NCI-H2081 (cell line): ENCODE results near the gene GALT.
A peak's percentile ranks its signal among the peaks of the same experiment; 100 is the strongest.

Experiments used
- DNase-seq, 2 experiments: peaks; one replicate each; lab custom pipeline; 2025; lab: John Stamatoyannopoulos, UW

GALT gene

DNA sequence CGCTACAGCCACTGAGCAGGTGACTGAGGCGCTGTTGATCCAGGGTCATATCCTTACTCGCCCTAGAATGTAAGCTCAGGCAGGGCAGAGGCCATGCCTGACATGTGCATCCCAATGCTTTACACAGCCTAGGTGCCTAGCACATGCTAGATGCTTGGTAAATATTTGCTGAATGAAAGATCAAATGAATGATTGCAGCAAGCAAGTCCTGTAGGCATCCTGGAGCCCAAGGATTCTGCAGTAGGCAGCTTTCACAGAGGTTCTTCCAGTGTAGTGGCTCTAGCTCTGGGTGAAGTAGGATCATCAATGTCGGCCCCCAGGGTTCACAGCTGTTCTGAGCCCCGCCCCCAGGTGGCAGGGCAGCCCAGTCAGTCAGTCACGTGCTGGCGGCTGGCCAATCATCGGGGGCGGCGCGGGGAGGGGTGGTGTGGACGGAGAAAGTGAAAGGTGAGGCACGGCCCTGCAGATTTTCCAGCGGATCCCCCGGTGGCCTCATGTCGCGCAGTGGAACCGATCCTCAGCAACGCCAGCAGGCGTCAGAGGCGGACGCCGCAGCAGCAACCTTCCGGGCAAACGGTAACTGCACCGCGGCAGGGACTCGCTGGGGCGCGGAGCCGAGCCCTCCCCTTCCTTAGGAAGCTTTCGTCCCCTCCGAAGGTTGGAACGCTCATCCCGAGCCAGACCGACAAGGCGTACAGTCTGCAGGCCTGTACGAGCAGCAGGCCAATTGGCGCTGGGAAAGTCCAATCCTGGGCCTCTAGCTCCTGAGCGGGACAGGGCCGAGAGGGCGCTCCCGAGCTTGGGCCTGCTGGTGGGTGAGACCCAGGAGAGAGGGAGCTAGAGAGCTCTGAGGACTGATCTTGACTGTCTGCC, at the start of gene GALT:
GALT (plus strand) TSS at position 465 of the 873 bp plus-strand sequence; CDS start at position 495, 30 bp downstream.
- DNase-seq, result peak; percentile 90 to 92

DNA sequence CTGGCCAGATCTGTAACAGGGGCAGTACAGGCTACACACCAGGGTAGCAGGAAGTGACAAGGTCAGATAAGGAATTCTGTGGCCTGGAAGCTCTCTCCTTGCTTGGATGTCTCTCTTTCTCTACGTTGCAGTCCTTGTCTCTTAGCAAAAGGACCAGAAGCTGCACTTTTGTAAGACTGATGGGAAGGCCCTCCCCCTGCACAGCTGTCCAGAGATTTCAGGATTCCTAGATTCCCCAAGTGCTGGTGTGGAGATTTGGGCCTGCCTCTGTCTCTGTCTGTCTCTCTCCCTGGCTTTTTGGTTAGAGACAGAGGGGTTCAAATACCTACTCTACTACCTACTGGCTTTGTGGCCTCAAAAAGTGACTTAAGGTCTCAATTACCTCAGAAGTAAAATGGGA, 46.9 kb upstream of the GALT start:
- no peak for DNase-seq

DNA sequence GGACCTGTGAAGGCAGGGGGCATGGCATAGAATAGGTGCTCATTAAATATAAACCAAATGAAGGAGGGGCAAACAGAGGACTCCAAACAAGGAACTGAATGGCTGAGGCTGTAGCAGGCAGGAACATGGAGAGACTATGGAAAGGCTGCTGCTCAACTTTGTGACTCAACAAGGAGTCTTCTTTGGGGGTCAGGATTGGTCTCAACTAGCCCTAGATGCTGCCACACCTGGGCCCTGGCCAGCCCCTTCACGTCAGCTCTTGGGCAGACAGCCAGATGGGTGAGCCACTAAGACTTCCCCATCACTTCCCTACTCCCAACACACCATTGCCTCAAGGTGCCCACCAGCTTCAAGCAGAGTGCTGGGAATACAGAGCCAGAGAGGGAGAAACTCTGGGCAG, 45.6 kb upstream of the GALT start:
- no peak for DNase-seq

DNA sequence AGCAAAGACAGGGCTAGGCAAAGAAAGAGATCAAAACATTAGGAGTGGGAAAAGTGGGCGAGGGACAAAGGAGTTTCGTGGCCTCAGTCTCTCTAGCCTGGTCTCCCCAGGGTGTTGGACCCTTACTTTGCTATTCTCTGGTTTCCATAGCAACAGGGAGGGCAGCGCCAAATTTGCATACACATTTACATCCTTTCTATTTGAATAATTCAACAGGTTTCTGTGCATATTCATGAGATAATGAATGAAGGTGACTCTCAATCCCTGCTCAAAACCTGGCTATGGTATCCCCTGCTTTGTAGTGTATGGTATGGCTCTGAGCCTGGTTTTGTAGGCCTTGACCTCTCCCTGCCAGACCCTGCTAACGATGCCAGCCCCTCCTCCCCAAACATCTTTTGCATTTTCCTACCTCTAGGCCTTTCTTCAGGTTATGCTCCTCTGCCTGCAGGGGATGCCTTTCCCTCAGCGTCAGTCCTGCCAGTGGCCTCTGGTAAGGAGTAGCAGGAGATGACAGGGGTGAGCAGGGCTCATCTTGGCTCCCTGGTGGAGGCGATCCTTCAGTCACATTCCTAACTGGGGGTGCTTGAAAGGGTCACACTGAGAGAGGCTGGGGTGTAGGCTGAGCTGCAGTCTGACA, 44.4 kb upstream of the GALT start:
- DNase-seq, result no peak

DNA sequence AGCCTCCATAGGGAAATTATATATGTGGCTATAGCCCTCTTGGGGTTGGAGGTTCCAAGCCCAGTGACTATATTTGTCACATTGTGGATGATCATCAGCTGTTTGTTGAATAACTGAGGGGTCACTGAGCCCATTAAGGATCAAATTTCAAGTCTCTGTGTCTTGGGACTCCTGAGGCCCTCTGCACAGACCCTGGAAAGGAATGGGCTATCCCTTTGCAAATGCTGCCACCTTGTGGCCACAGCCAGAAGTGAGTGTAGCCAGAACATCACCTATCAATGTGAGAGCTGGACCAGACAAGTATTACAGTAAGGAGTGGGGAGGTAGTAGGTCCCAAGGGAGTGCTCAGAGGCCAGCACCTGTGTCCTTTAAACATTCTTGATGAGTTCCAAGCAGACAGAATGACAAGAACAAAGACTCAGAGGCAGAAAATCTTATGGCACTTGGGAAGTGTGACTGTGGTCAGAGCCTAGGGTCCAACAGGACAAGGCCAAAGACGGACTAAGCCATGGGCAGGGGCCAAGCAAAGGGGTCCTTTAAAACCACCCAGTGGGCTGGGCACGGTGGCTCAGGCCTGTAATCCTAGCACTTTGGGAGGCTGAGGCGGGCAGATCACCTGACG, 42.8 kb upstream of the GALT start:
- DNase-seq, result peak; percentile 74 to 83

DNA sequence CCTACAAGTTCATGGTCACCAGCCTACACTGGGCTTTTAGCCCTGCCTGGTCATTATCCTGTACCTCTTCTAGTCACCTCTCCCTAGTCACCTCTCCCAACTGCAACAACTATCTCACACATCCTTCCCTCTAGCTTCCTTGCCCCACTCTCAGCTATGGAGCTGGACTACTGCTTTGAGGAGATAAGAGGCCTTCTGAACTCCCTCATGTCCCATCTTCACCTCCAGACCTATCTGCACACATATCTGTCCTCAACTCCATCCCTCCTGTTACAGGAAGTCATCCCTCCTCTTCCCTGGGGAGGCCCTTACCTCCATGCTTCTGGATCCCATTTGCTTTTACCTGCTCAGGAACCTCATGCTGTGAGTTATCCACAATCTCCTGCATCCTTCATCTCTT, 40.3 kb upstream of the GALT start:
- DNase-seq, result no peak

DNA sequence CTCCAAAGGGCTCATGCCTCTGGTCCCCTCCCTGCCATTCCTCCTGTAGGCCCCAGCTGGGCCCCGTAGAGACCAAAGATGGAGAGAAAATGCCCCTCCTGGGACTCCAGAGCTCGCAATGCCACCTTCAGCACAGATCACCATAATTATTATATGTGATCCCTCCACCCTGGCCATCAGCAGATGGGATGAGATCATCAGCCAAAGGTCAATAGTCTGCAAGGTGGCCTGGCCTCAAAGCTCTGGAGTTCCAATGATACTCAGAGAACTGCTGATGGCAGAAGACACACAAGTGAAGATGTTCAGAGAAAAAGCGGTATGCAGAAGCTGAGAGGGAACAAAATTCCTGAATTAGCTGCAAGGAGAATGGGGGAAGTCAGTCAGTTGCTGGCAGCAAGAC, 39.6 kb upstream of the GALT start:
- no peak for DNase-seq

DNA sequence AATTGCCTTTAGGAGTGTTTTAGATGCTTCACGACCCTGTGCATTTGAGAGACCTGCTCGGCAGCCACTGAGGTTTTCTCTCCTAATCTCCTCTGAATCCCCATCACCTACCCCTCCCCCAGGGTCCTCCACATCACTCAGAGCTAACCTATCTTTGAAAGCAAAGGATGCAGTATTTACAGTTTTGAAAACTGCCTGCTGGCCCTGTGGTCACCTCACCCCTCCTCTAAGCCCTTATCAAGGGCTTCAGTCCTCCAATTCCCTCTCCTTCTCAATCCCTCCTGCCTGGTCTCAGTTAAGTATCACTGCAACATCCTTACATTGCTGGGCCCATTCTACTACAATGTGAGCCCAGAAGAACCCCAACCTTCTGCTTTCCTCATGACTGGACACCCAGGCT, 39.1 kb upstream of the GALT start:
- no peak for DNase-seq

DNA sequence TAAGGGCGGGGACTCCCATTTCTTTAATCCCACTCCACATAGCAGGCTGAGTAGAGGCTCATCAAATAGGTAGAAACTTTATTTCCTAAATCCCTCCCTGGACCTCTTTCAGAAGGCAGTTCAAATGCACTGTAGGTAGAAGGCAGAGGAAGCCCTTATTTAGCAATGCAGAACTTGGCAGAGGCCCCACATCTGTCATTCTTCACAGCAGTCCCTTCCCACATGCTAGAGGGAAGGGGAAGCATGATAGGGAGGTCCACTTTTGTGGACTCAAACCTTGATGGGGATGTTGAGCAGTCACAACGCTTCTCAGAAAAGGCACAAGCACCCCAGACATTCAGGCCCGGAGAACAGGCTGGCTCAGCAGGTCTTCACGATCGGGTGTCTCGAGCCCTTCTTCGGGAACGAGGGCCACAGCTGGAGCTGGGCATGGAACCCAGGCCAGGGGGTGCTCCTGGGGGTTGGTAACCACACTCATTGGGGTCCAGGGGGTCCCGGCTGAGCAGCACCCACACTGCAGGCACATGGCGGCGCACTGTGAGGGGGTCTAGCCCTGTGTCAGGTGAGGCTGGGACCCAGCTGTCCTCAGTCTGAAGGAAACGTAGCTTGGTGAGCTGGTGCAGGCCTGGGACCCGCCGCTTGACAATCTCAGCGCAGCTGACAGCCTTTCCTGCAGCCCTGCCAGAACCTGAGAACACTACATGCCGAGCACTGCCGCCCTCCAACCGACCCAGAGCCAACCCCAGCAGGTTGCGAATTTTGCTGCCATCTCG, 35.9 kb upstream of the GALT start:
- peak in 1 of 2 experiments; percentile 30 for DNase-seq

DNA sequence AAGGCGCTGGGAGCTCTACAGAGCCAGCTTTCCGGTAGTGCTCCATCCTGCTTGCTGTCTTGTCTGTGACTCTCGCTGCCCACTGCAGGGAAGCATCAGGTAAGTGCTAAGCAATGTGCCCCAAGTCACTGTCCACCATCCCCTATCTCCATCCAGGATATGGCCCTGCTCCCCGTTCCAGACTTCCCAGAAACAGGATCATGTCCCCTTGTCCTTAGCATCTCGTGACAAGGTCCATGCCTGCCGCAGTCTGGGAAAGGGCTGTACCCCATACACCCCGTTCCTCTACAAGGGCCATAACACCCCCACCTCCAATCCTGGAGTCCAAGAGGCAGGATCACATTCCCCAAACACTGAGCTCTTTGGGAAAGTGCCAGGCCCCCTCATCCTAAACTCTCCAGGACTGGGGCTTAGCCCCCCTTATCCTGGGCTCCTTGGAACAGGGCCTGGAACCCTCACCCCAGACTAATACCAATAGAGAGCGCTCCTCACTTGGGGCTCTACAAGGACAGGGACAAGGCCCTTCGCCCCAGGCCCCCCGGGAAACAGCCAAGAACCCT, 35.1 kb upstream of the GALT start:
- DNase-seq, result no peak

DNA sequence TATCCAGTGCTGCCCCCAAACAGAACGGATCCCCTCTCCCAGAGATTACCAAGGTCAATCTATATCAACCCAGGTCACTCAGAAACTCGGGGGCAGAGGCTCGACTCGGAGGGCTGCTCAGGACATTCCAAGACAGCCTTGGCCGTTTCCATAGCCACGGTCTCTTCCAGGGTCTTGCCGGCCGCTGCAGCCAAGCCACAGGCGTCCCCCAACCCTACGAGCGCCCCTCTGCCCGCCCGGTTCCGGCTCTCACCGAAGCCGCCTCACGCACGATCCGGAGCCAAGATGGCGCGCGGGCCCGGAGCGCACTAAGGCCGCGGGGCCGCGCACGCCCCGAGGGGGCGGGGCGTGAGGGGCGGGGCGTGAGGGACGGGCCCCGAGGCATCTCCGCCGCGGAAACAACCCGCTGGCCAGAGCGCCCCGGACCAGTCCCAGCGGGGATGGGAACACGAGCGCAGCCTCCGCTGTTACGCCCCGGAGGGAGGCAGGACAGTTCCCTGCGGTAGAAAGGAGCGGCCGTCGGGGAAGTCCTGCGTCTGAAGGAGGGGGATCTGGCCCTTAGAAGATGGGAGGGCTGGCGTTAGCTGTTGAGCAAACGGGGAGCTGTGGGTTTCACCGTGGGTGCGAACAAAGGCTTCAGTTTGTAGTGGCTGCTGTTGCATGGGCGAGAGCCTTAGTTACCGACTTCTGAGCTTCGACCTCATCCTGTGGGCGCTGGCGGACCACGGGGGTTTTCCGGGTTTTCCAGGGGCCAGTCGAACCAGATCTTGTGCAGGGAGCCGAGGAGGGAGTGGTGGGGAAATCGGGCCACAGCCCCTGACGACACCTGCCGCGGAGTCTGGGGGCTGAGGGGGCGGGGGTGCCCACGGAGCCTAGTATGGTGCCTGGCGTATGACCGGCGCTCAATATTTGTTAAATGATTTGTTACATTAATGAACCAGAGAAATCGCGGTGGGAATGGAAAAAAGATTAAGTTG, 34.4 kb upstream of the GALT start, which contains the start of gene RPP25L:
RPP25L (minus strand) TSS at position 287 of the 977 bp plus-strand sequence. CDS start 801 bp downstream, outside the sequence.
- peak; percentile 82 to 89 for DNase-seq

DNA sequence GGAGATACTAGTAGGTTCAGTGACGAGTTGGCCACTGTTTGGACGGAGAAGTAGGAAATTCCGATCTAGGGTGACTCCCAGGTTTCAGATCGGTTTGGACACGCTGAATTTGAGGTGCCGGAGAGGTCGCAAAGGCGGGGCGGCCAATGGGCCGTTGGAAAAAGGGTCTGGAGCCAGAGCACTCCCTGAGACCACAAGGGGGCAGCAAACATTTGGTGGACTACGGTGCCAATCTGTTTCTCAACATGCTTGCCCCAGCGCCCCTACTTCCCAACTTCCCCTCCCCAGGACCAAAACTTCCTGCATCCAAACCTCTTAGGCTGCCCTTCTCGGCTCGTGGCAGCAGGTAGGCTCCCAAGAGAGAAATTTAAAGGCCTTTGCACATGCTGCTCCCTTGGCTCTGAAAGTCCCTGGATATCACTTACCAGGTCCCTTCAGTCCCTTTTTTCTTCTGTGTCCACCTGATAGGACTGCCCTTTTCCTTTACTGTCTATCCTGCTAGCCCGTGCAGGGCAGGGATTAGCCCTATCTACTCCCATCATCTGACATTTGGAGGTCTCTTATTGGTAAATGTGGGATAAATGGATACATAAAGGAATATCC, 33.6 kb upstream of the GALT start:
- DNase-seq, result peak; percentile 83 to 85

DNA sequence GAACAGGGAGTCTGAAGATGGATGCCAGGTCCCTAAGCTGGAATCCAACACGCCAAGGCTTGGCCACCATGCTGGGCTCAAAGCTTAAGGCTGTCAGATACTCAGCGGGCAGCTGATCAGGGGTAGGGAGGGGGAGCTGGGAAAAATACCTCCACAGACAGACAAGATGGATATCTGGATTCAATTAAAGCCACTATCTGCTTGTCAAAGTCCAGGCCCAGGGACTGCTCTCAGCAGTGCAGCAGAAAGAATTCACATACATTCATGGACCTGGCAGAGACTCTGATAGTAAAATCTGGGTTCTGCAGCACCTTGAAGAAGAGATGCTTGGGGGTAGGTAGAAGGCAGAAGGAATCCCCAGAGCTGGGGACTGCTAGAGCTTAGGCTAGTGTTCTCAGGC, 31.3 kb upstream of the GALT start:
- no peak for DNase-seq

DNA sequence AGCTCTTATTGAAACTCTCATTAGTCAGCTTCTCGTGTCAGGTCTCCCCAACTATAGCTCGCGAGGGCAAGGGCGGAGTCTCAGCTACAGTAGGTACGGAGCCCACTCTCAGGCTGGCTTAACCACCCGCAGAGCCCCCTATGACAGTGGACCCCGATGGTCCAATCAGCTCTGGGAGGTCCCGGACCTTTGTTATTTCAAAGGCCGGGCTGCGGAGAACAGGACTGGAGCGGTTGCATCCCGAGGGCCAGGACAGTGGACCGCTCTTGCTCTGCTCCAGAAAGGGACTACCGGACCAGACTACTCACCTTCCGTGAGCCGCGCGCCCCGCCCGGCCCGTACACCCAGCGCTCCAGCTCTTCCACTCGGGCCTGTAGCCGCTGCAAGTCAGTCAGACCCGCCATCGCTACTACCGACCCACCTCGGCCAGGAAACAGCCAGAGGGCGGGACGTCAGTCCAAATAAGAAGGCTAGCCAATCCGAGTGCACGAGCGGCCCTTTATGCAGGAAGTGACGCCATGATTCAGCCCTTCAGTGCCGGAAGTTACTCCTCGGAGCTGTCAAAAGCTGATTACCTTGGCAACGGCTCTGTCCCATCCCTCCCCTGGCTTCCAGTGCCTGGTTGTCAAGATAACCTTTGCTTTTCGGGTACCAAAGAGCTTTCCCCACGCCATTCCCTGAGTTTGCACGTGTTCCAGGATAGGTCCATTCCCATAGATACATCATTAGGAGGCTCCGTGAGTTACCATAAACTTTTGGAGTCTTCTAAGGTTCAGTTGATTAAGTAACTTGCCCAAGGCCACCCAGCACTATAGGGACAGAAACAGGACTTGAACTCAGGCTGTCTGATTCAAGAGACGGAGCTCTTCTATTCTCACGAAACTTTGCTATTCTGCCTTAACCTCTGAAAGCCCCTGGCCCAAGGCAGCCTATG, 26.1 kb upstream of the GALT start, which contains the start of gene DCTN3:
DCTN3 (minus strand) TSS at position 435 of the 934 bp plus-strand sequence; CDS start at position 404, 31 bp downstream.
- DNase-seq, result peak; percentile 96 to 99

DNA sequence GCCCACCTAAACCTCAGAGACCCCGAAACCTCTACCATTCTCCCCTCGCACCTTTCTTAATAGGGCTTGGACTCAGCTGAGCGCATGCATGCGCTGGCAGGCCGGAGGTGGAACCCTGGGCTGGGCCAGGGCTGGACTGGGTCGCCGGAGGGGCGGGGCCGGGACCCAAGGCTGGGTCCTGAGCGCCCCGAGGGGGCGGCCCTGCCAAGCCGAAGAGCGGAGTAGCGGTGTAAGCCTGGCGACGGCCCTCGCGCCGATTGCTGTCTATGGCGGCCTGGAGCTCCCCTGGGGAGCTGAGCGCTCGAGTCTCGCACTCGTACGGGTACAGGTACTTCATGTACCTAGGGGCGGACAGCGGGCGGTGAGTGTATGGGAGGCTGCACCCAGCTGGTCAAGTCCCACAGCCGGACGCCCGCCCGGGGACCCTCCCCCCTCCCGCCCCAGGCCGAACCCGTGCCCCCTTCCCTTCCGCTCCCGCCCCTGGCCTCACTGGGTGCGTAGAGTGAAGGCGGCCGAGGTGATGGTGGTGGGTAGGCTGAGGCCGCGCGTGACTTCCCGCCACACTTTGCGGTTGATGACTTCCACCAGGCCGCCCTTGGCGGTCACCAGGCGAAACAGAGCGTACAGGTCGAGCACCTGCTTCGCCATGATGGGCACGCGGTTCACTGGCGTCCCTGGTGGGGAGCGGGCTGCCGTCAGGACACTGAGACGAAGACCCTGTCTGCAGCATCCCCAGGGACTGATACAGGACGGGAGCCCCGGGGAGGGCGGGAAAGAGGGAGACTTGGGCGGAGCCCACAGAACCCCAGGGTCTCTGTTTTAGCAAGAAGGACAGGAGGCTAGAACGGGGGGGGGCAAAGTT, 22.9 kb upstream of the GALT start:
- no peak for DNase-seq

DNA sequence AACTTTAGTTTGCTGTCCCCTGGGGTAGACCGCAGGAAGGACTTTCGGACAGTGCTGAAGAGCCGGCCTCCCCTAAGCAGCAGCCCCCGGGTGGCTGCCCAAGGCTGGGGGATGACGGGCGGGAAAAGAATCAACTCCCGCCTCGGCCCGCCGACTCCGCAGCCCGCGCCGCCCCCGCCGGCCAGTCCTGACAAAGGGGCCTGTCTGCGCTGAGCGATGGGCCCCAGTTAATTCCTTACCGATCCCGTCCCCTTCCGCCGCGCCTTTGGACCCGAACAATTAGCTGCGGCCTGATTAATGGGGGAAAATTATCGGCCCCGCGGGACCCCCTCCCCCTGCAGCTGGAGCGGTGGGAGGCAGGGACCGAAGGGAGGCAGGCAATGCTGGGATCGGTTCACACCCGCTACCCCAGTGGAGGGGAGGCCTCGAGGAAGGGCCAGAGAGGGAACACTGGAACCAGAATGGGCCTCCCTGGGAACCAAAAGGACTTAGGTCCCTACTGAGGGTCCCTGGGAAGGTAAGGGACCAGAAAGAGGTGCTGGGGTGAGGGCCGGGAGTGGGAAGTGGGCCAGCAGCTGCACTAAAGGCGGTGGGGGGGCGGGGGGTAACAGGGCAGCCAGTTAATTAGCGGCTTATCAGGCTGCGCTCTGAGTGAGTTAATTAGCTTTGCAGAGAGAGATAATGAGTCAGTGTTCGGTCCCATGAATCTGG, 21.8 kb upstream of the GALT start:
- DNase-seq, result no peak

DNA sequence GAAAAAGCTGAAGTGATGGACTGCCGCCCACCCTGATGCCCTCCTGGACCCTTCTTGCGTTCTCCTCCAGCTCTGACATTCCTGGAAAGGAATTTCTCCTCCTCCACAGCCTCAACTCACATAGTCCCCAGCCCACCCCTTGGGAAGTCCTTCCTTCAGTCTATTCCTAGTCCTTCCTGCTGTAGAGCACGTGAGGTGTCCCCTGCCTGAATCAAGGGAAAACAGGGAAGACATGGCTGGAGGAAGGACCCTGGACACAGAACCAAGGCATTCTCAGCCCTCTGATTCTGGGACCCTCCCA, 21.3 kb upstream of the GALT start:
- DNase-seq, result no peak
